ENCODE data around the gene LAMA5. TPM values are rescaled to one million over a fixed set of nuclear protein-coding genes. Genes with fewer than 3 reads are reported as not detected.

LAMA5 gene
- total RNA-seq, 1 experiment from 2014 or later = 266 TPM

DNA sequence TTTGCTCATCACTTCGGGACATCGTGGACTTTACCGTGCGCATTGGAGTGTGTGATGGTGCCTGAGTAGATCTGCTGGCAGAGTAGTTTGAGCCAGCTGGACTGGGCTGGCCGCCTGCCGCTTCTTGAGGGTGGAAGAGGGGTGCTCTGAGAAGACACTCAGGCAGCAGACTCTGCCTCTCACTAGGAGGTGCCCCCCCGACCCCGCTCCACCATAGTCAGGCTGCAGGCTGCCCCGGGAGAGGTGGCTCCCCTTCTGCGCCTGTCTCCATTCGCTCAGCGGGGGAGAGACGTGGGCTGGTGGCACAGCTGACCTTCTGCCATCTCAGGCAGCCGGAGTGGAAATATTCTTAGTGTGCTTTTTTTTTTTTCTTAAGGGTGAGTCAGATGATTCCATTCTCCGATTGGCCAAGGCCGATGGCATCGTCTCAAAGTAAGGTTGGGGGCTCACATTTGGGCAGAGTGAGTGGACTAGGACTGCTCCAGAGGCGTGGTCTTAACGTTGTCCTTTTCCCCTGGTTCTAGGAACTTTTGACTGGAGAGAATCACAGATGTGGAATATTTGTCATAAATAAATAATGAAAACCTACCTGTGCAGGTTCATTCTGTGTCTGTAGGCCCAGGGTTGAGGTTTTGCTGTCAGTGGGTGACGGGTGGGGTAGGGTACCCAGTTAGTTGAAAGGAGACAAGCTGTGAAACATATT lies 21.0 kb upstream of the LAMA5 start:
- TF ChIP-seq, protein P1, sequence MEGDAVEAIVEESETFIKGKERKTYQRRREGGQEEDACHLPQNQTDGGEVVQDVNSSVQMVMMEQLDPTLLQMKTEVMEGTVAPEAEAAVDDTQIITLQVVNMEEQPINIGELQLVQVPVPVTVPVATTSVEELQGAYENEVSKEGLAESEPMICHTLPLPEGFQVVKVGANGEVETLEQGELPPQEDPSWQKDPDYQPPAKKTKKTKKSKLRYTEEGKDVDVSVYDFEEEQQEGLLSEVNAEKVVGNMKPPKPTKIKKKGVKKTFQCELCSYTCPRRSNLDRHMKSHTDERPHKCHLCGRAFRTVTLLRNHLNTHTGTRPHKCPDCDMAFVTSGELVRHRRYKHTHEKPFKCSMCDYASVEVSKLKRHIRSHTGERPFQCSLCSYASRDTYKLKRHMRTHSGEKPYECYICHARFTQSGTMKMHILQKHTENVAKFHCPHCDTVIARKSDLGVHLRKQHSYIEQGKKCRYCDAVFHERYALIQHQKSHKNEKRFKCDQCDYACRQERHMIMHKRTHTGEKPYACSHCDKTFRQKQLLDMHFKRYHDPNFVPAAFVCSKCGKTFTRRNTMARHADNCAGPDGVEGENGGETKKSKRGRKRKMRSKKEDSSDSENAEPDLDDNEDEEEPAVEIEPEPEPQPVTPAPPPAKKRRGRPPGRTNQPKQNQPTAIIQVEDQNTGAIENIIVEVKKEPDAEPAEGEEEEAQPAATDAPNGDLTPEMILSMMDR (IDR thresholded peaks at IDR 0.05; ENCODE audit: unreplicated experiment) = no peak
- CTCF ChIA-PET = interaction anchor here (0.6 to 1.5 kb wide), 5 partner anchors 22 to 229 kb away, joined by 3 to 5 read pairs (median 4); no protein-coding TSS in a partner anchor
- H3K27me3 Mint-ChIP-seq (ENCODE audit: insufficient read depth, unreplicated experiment) = no peaks in the 10 kb centered on the region
- intact Hi-C loops (cut with micrococcal nuclease) = loop anchor here (5.0 kb wide), 1 partner anchor 151 kb away; the partner anchor contains the start of gene OSBPL2
- H3K4me3 Mint-ChIP-seq (ENCODE audit: unreplicated experiment) = peak overlapping the region; percentile 92
- H3K36me3 Mint-ChIP-seq (ENCODE audit: insufficient read depth, unreplicated experiment) = peaks cover 83% of the 10 kb centered on the region
- no peaks in the 10 kb centered on the region for H3K9me3 Mint-ChIP-seq (ENCODE audit: unreplicated experiment)
- POLR2A ChIA-PET = interaction anchor here (1.0 to 7.7 kb wide), 22 partner anchors 11 to 408 kb away, joined by 3 to 182 read pairs (median 6); partner anchors contain the start of genes ADRM1, LAMA5 and MRGBP
- H3K27ac Mint-ChIP-seq (ENCODE audit: low read depth, unreplicated experiment) = peak overlapping the region; percentile 96
- no TSS peak for BruUV-seq (replicated peaks)
- no peak for DNase-seq (ENCODE audit: unreplicated experiment)
- no peaks in the 10 kb centered on the region for H3K4me1 Mint-ChIP-seq (ENCODE audit: insufficient read depth, unreplicated experiment)

DNA sequence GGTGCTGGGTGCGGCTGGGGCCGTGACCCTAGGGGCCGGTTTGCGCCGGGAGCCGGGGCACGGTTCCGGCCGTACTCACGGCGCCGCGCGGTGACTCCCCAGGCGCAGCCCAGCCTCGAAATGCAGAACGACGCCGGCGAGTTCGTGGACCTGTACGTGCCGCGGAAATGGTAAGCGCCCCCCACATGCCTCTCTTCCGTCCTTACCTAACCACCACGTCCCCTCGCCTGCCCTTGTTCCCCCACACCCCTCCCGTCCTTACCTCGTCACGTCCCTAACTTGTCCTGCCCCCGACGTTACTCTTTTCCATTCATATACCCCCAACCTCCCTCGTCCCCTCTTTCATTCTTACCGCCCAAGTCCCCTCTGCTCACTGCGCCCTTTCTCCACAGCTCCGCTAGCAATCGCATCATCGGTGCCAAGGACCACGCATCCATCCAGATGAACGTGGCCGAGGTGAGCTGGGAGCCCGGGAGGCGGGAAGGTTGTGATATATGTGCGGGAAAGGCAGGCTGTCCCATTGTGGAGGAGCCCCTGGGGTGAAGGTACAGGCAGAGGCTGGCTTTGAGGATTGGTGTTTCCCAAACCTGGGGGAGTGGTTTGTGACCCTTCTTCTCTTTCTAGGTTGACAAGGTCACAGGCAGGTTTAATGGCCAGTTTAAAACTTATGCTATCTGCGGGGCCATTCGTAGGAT lies 20.3 kb upstream of the LAMA5 start:
- intact Hi-C loops (cut with micrococcal nuclease) = loop anchor here (5.0 kb wide), 1 partner anchor 150 kb away; the partner anchor contains the start of gene OSBPL2
- no peak for DNase-seq (ENCODE audit: unreplicated experiment)
- TF ChIP-seq, protein P1 (IDR thresholded peaks at IDR 0.05; ENCODE audit: unreplicated experiment) = no peak
- ChIA-PET CTCF (interaction anchor here (0.7 to 3.2 kb wide), 6 partner anchors 12 to 230 kb away, joined by 3 to 21 read pairs (median 4); no protein-coding TSS in a partner anchor), POLR2A (interaction anchor here (0.6 to 7.7 kb wide), 36 partner anchors 11 to 550 kb away, joined by 3 to 182 read pairs (median 4); partner anchors contain the start of genes ADRM1, LAMA5, OSBPL2 and SLCO4A1)
- peaks cover 83% of the 10 kb centered on the region for H3K36me3 Mint-ChIP-seq (ENCODE audit: insufficient read depth, unreplicated experiment)
- peaks cover 6% of the 10 kb centered on the region for H3K4me1 Mint-ChIP-seq (ENCODE audit: insufficient read depth, unreplicated experiment)
- H3K4me3 Mint-ChIP-seq (ENCODE audit: unreplicated experiment) = peak overlapping the region; percentile 92
- no peaks in the 10 kb centered on the region for H3K27me3 Mint-ChIP-seq (ENCODE audit: insufficient read depth, unreplicated experiment)
- BruUV-seq (replicated peaks) = TSS peak; percentile 75
- H3K9me3 Mint-ChIP-seq (ENCODE audit: unreplicated experiment) = peaks cover under 1% of the 10 kb centered on the region
- peak overlapping the region; percentile 96 for H3K27ac Mint-ChIP-seq (ENCODE audit: low read depth, unreplicated experiment)

DNA sequence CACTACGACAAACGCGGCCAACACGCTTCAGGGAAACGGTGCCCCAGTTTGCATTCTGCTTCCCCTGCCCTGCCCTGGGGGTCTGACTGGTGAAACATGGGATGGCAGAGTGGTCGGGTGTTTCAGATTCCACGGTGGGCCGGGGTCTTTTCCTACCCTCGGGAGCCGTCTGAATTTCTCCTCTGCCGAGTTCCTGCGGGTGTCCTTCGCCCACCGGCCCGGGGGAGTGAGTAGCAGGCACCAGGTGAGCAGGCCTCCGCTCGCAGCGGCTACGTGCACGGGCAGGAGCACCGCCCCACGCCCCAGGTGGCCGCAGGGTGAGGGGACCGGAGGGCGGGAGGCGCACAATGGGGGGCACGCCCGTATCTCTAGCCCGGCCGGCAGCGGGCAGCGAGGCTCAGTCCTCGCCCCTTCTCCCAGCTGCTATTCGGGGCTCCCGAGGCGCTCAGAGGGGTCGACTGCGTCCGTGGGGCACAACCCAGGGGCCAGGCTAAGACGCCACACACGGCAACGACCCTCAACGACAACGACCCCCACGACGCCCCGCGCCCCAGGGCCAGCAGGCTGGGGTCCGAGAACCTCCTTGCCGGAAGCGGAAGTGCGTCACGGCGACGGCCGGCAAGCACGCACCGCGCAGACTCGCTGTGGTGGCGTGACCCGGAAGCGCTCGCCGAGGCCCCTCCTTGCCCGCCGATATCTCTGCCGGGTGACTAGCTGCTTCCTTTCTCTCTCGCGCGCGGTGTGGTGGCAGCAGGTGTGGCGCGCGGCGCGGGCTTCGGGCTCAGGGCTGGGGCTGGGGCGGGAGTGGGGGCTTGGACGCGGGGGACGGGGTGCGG lies 19.5 kb upstream of the LAMA5 start, which contains the start of gene RPS21:
Gene RPS21, plus strand, starts transcription at position 721 of the 836 bp plus-strand sequence. CDS start 236 bp downstream, outside the sequence.
- Mint-ChIP-seq H3K27ac (ENCODE audit: low read depth, unreplicated experiment) (peak within 1 kb of the TSS; percentile 96), H3K4me3 (ENCODE audit: unreplicated experiment) (peak within 1 kb of the TSS; percentile 92), H3K9me3 (ENCODE audit: unreplicated experiment) (peaks cover 8% of the 10 kb centered on the region), H3K36me3 (ENCODE audit: insufficient read depth, unreplicated experiment) (peaks cover 80% of the 10 kb centered on the region), H3K27me3 (ENCODE audit: insufficient read depth, unreplicated experiment) (no peaks in the 10 kb centered on the region), H3K4me1 (ENCODE audit: insufficient read depth, unreplicated experiment) (peaks cover 13% of the 10 kb centered on the region)
- intact Hi-C loops (cut with micrococcal nuclease) = loop anchor here (5.0 kb wide), 1 partner anchor 149 kb away; the partner anchor contains the start of gene OSBPL2
- TSS peak; percentile 71 for BruUV-seq (replicated peaks)
- peak; percentile 89 for DNase-seq (ENCODE audit: unreplicated experiment)
- POLR2A ChIA-PET = interaction anchor here (0.6 to 7.7 kb wide), 38 partner anchors 9 to 551 kb away, joined by 3 to 182 read pairs (median 4); partner anchors contain the start of genes ADRM1, LAMA5, OSBPL2 and SLCO4A1
- CTCF ChIA-PET = interaction anchor here (0.7 to 3.2 kb wide), 9 partner anchors 11 to 230 kb away, joined by 3 to 21 read pairs (median 5); partner anchors contain the start of gene LAMA5
- TF ChIP-seq, protein P1 (IDR thresholded peaks at IDR 0.05; ENCODE audit: unreplicated experiment) = no peak
